SU-DHL-6 (cell line): ENCODE measurements around the gene KRTAP20-3.

Experiments used
- H2AFZ ChIP-seq: fragments of 200-600 bp; sonication (generic); 2 replicates; pipeline ENCODE4 v1.6.1; 2014; ENCODE audit warnings: low read depth, mild to moderate bottlenecking, moderate library complexity, mixed read lengths, antibody characterized with exemption, low read length; ENCODE audit not compliant: severe bottlenecking
- H3F3A ChIP-seq: fragments of 200-600 bp; shearing (Covaris generic); 2 replicates; pipeline ENCODE4 v1.6.0; 2016; ENCODE audit warnings: antibody characterized with exemption, mild to moderate bottlenecking; ENCODE audit not compliant: insufficient read depth
- H3K27ac ChIP-seq: fragments of 200-600 bp; sonication (generic); 2 replicates; pipeline ENCODE4 v1.5.1; 2016; ENCODE audit warnings: low read depth, mild to moderate bottlenecking, low read length, moderate library complexity, mixed read lengths
- H3K27me3 ChIP-seq: fragments of 200-600 bp; sonication (generic), shearing (Covaris generic); 2 replicates; pipeline ENCODE4 v1.6.0; 2014; ENCODE audit warnings: mild to moderate bottlenecking, low read length
- H3K36me3 ChIP-seq: fragments of 200-600 bp; sonication (generic); 2 replicates; pipeline ENCODE4 v1.6.1; 2014; ENCODE audit warnings: mild to moderate bottlenecking, low read length, mixed read lengths
- H3K4me2 ChIP-seq: fragments of 300-600, 200-600 bp; shearing (Covaris generic), sonication (generic); 2 replicates; pipeline ENCODE4 v1.6.0; 2014; ENCODE audit warnings: low read length, low read depth, mild to moderate bottlenecking; ENCODE audit not compliant: poor library complexity, severe bottlenecking
- H3K4me3 ChIP-seq: fragments of 200-600 bp; sonication (generic); 2 replicates; pipeline ENCODE4 v1.5.1; 2014; ENCODE audit warnings: antibody characterized with exemption, low read length, mild to moderate bottlenecking, mixed read lengths; ENCODE audit not compliant: insufficient read depth, poor library complexity, severe bottlenecking
- H3K79me2 ChIP-seq: fragments of 200-600 bp; sonication (generic); 2 replicates; pipeline ENCODE4 v1.6.1; 2014; ENCODE audit warnings: mild to moderate bottlenecking, low read length, moderate library complexity; ENCODE audit not compliant: insufficient read depth
- H3K9ac ChIP-seq: fragments of 200-600 bp; sonication (generic); 2 replicates; pipeline ENCODE4 v1.7.0; 2014; ENCODE audit warnings: mild to moderate bottlenecking, low read length
- H3K9me2 ChIP-seq: fragments of 200-600 bp; sonication (generic); replicated peaks from 2 replicates; pipeline ENCODE4 v1.6.1; 2014; ENCODE audit warnings: low read length; ENCODE audit not compliant: insufficient read depth
- H3K9me3 ChIP-seq: fragments of 200-600 bp; sonication (generic); 2 replicates; pipeline ENCODE4 v1.6.1; 2014; ENCODE audit warnings: low read length, mixed read lengths; ENCODE audit not compliant: insufficient read depth
- H4K20me1 ChIP-seq: fragments of 200-600 bp; sonication (generic); 2 replicates; pipeline ENCODE4 v1.6.1; 2014; ENCODE audit warnings: low read depth, mild to moderate bottlenecking, antibody characterized with exemption, low read length, moderate library complexity, mixed read lengths
- CTCF ChIP-seq: fragments of 200-600 bp; sonication (generic); IDR thresholded peaks from one replicate; pipeline ENCODE4 v1.5.1; 2017; ENCODE audit warnings: antibody characterized with exemption, mild to moderate bottlenecking, low read length, moderate library complexity; ENCODE audit not compliant: insufficient read depth, poor library complexity, severe bottlenecking
- EZH2phosphoT487 ChIP-seq: fragments of 200-600 bp; sonication (generic), shearing (Covaris generic); conservative IDR thresholded peaks from 2 replicates; pipeline ENCODE4 v1.6.1; 2018; ENCODE audit warnings: mild to moderate bottlenecking, antibody characterized with exemption, low read length, moderate library complexity, mixed read lengths

Gene KRTAP20-3

GRCh38 chr21:30680586-30680985 is 37.9 kb downstream of the KRTAP20-3 start:
- no peak overlapping the region for H3K4me2 ChIP-seq
- H3F3A ChIP-seq, result no peaks in the 10 kb centered on the region
- H3K36me3 ChIP-seq, result no peaks in the 10 kb centered on the region

GRCh38 chr21:30684506-30684905 is 41.8 kb downstream of the KRTAP20-3 start:
- Histone ChIP-seq H3K9me3 (no peaks in the 10 kb centered on the region), H3K4me3 (no peak overlapping the region), H3K79me2 (no peaks in the 10 kb centered on the region), H2AFZ (no peak overlapping the region), H3F3A (no peaks in the 10 kb centered on the region), H3K4me2 (no peak overlapping the region), H3K9ac (no peak overlapping the region), H3K9me2 (no peaks in the 10 kb centered on the region), H3K36me3 (no peaks in the 10 kb centered on the region), H3K27me3 (no peaks in the 10 kb centered on the region), H3K27ac (no peak overlapping the region), H4K20me1 (no peaks in the 10 kb centered on the region)
- TF ChIP-seq CTCF, result no peak
- TF ChIP-seq EZH2phosphoT487, result no peak

More at GRCh38 chr21:30680586-30680985, 37.9 kb downstream of the KRTAP20-3 start:
- Histone ChIP-seq H3K27me3 (no peaks in the 10 kb centered on the region), H3K9me3 (0 out of 2 replicates have a peak, but pooled peaks cover 3% of the 10 kb centered on the region), H3K4me3 (no peak overlapping the region), H2AFZ (no peak overlapping the region), H3K9me2 (no peaks in the 10 kb centered on the region), H3K79me2 (no peaks in the 10 kb centered on the region), H3K27ac (no peak overlapping the region), H4K20me1 (no peaks in the 10 kb centered on the region), H3K9ac (no peak overlapping the region)
- TF ChIP-seq EZH2phosphoT487 (no peak), CTCF (no peak)

- no peaks in the 10 kb centered on the region for H3F3A ChIP-seq
- H3K9ac ChIP-seq, result no peak overlapping the region
- TF ChIP-seq CTCF (no peak), EZH2phosphoT487 (no peak)
- H3K9me2 ChIP-seq, result no peaks in the 10 kb centered on the region
- no peak overlapping the region for H2AFZ ChIP-seq
- H3K27me3 ChIP-seq, result no peaks in the 10 kb centered on the region
- H3K36me3 ChIP-seq, result no peaks in the 10 kb centered on the region
- no peak overlapping the region for H3K4me3 ChIP-seq
- no peak overlapping the region for H3K27ac ChIP-seq
- no peak overlapping the region for H3K4me2 ChIP-seq
- no peaks in the 10 kb centered on the region for H3K79me2 ChIP-seq
- no peaks in the 10 kb centered on the region for H4K20me1 ChIP-seq
- H3K9me3 ChIP-seq, result no peaks in the 10 kb centered on the region
Observed at GRCh38 chr21:30689822-30690221, 47.2 kb downstream of the KRTAP20-3 start.
